IMR-90 (cell line): Measurements from ENCODE around the gene MRPL4. TPM values are rescaled to one million over a fixed set of nuclear protein-coding genes. Genes with fewer than 3 reads are reported as not detected.

Experiments
- ATAC-seq: fragments of 200-7000 bp; cut with Tn5 transposase; 2 replicates; pipeline ENCODE4 v1.9.1; 2020; ENCODE audit warnings: low read depth, mild to moderate bottlenecking, moderate library complexity
- BruUV-seq: library from RNA; stranded (reverse); fragments of 400-500 nt; replicated peaks from 2 replicates; lab custom pipeline; 2021; lab: Mats Ljungman, UMichigan
- CTCF ChIA-PET: fragments of 300-600 bp; formaldehyde crosslinking; extraction: SDS; loops from one replicate; lab custom pipeline; 2021; ENCODE audit warnings: antibody characterized with exemption; lab: Yijun Ruan, JAX
- POLR2A ChIA-PET: fragments of 300-600 bp; sonication (Branson Sonifier 250); formaldehyde crosslinking; loops from one replicate; lab custom pipeline; 2022; ENCODE audit warnings: antibody characterized with exemption; ENCODE audit not compliant: unreplicated experiment; lab: Charles Lee
- DNase-seq: peaks from one replicate; pipeline ENCODE4 v3.0.0; 2013
- H2AFZ ChIP-seq: replicated peaks from 2 replicates; pipeline ENCODE3; 2013; ENCODE audit warnings: low read length, mild to moderate bottlenecking; ENCODE audit not compliant: poor library complexity
- H2AK5ac ChIP-seq: 2 replicates; pipeline ENCODE4 v1.6.1; 2013; ENCODE audit warnings: low read depth, low read length, inconsistent platforms
- H2AK9ac ChIP-seq: replicated peaks from 2 replicates; pipeline ENCODE3; 2013; ENCODE audit warnings: mild to moderate bottlenecking, low read depth, low read length, moderate library complexity; ENCODE audit not compliant: poor library complexity
- H2BK120ac ChIP-seq: 2 replicates; pipeline ENCODE4 v1.6.1; 2013; ENCODE audit warnings: low read depth, low read length, inconsistent platforms
- H2BK15ac ChIP-seq: 3 replicates; pipeline ENCODE4 v1.6.1; 2013; ENCODE audit warnings: low read depth, low read length, inconsistent platforms
- H2BK20ac ChIP-seq: 2 replicates; pipeline ENCODE4 v1.6.1; 2013; ENCODE audit warnings: low read depth, mild to moderate bottlenecking, inconsistent platforms, low read length, moderate library complexity
- H2BK5ac ChIP-seq: 2 replicates; pipeline ENCODE4 v1.6.1; 2013; ENCODE audit warnings: mild to moderate bottlenecking, low read depth, low read length, inconsistent platforms; ENCODE audit not compliant: poor library complexity, severe bottlenecking
- H3K14ac ChIP-seq: replicated peaks from 2 replicates; pipeline ENCODE4 v1.6.1; 2013; ENCODE audit warnings: low read depth, low read length, inconsistent platforms
- H3K18ac ChIP-seq: 2 replicates; pipeline ENCODE4 v1.6.1; 2013; ENCODE audit warnings: low read depth, low read length, control low read depth
- H3K23ac ChIP-seq: 2 replicates; pipeline ENCODE4 v1.6.1; 2013; ENCODE audit warnings: low read depth, low read length, inconsistent platforms
- H3K27ac ChIP-seq: 2 replicates; pipeline ENCODE4 v1.5.1; 2013; ENCODE audit warnings: mild to moderate bottlenecking, control low read depth, low read length; ENCODE audit not compliant: insufficient read depth
- H3K27me3 ChIP-seq: 2 replicates; pipeline ENCODE4 v1.6.1; 2013; ENCODE audit warnings: low read length; ENCODE audit not compliant: control insufficient read depth, insufficient read depth
- H3K36me3 ChIP-seq: 2 replicates; pipeline ENCODE4 v1.6.1; 2013; ENCODE audit warnings: low read length, mixed read lengths; ENCODE audit not compliant: control insufficient read depth, insufficient read depth
- H3K4ac ChIP-seq: 2 replicates; pipeline ENCODE4 v1.6.1; 2013; ENCODE audit warnings: low read depth, low read length, inconsistent platforms
- H3K4me1 ChIP-seq: 2 replicates; pipeline ENCODE4 v1.6.1; 2013; ENCODE audit warnings: low read length, mixed read lengths; ENCODE audit not compliant: control insufficient read depth, insufficient read depth
- H3K4me2 ChIP-seq: 2 replicates; pipeline ENCODE4 v1.6.1; 2013; ENCODE audit warnings: low read depth, mild to moderate bottlenecking, control low read depth, low read length, moderate library complexity
- H3K4me3 ChIP-seq: 2 replicates; pipeline ENCODE4 v1.5.1; 2013; ENCODE audit warnings: low read depth, mild to moderate bottlenecking, control low read depth, low read length, moderate library complexity; ENCODE audit not compliant: insufficient read depth
- H3K56ac ChIP-seq: 2 replicates; pipeline ENCODE4 v1.6.1; 2013; ENCODE audit warnings: low read length, inconsistent platforms; ENCODE audit not compliant: insufficient read depth; ENCODE audit errors: extremely low read depth
- H3K79me1 ChIP-seq, 2 experiments: 2 replicates each; pipeline ENCODE4 v1.6.1; 2013; ENCODE audit warnings: low read length in 2 of 2, inconsistent platforms in 1 of 2, low read depth in 1 of 2
- H3K9ac ChIP-seq: 2 replicates; pipeline ENCODE4 v1.6.1; 2013; ENCODE audit warnings: low read depth, low read length, control low read depth
- H3K9me1 ChIP-seq: 2 replicates; pipeline ENCODE4 v1.6.1; 2013; ENCODE audit warnings: low read length, inconsistent platforms; ENCODE audit not compliant: insufficient read depth
- H3K9me3 ChIP-seq: 2 replicates; pipeline ENCODE4 v1.6.1; 2013; ENCODE audit warnings: low read length; ENCODE audit not compliant: control insufficient read depth, insufficient read depth
- H4K20me1 ChIP-seq: 2 replicates; pipeline ENCODE4 v1.6.1; 2013; ENCODE audit warnings: low read length, inconsistent platforms; ENCODE audit not compliant: insufficient read depth
- H4K5ac ChIP-seq: 2 replicates; pipeline ENCODE4 v1.6.1; 2013; ENCODE audit warnings: mild to moderate bottlenecking, low read depth, low read length, control low read depth
- H4K8ac ChIP-seq, 2 experiments: 2 replicates each; pipeline ENCODE4 v1.6.1; 2013; ENCODE audit warnings: low read depth in 2 of 2, low read length in 2 of 2, control low read depth in 1 of 2, inconsistent platforms in 1 of 2
- H4K91ac ChIP-seq: 2 replicates; pipeline ENCODE4 v1.6.1; 2013; ENCODE audit warnings: low read depth, low read length, inconsistent platforms; ENCODE audit not compliant: insufficient read depth
- CTCF ChIP-seq: conservative IDR thresholded peaks from 2 replicates; pipeline ENCODE4 v1.5.1; 2012; ENCODE audit warnings: mild to moderate bottlenecking, low read depth, low read length, improper control_type of control experiment
- RAD21 ChIP-seq: IDR thresholded peaks from 2 replicates; pipeline ENCODE4 v1.6.1; 2012; ENCODE audit warnings: low read length, improper control_type of control experiment
- RCOR1 ChIP-seq: IDR thresholded peaks from 2 replicates; pipeline ENCODE4 v1.6.1; 2012; ENCODE audit warnings: mild to moderate bottlenecking, low read length, improper control_type of control experiment; ENCODE audit not compliant: insufficient replicate concordance
- SMC3 ChIP-seq: fragments of 150-350 bp; IDR thresholded peaks from 2 replicates; pipeline ENCODE4 v1.6.1; 2016; ENCODE audit warnings: low read depth, mild to moderate bottlenecking, antibody characterized with exemption, low read length, moderate library complexity
- WGBS, 2 experiments: methylation state at CpG; one replicate each; pipeline versions ENCODE4 v1.1.5 to v1.1.7; 2013; ENCODE audit warnings: missing lambda C conversion rate in 2 of 2; ENCODE audit not compliant: insufficient read length in 1 of 2; ENCODE audit errors: extremely low coverage in 2 of 2; 5-methylcytosine and 5-hydroxymethylcytosine counted together
- dilution Hi-C: fragments of 300-500 bp; cut with HindIII; formaldehyde crosslinking; loops from one replicate; pipeline ENCODE4 v1.14.3; 2018; ENCODE audit warnings: low sequenced_read_pairs; ENCODE audit not compliant: unreplicated experiment
- in situ Hi-C: fragments of 300-500 bp; cut with MboI; formaldehyde crosslinking; loops from 3 replicates; pipeline ENCODE4 v1.14.3; 2019; ENCODE audit warnings: low sequenced_read_pairs, inconsistent platforms, mixed read lengths
- intact Hi-C: fragments of 100-400 bp; cut with micrococcal nuclease; formaldehyde crosslinking; loops from 2 replicates; pipeline ENCODE4 v1.10.0; 2022
- polyA plus RNA-seq, 3 experiments: library from polyadenylated mRNA; depleted of rRNA; stranded (reverse); fragments of >200 nt; gene quantifications; 2 replicates each; pipeline ENCODE4 v1.2.3, GENCODE V29; 2012; ENCODE audit warnings: low replicate concordance in 1 of 3
- total RNA-seq: library from RNA; depleted of rRNA; stranded (reverse); fragments of >200 nt; gene quantifications from 2 replicates; pipeline ENCODE4 v1.2.3, GENCODE V29; 2012

MRPL4 gene
- total and polyA plus RNA-seq, 2 of the 4 experiments (the other 2 are of a cell fraction) = 32.8 to 108 TPM

- WGBS, 2 experiments = 16% methylated on average over 22 of the region's 59 CpGs; no CpG with 5 or more reads in 1 of the 2 experiments
- Histone ChIP-seq H3K56ac (no peak overlapping the region), H3K9me1 (no peaks in the 10 kb centered on the region), H2AK9ac (peak overlapping the region; percentile 81), H2BK20ac (no peak overlapping the region), H3K4me3 (no peak overlapping the region), H2AK5ac (peak overlapping the region; percentile 37; the same call in 1 of the 2 replicates), H3K79me1 (0 out of 4 replicates have a peak, but pooled peaks cover 0 to 6% of the 10 kb centered on the region in 2 experiments), H3K9me3 (no peaks in the 10 kb centered on the region), H3K4me2 (peak overlapping the region; percentile 60), H2BK120ac (peak overlapping the region; percentile 64), H4K91ac (peak overlapping the region; percentile 41), H3K36me3 (no peaks in the 10 kb centered on the region), H2AFZ (peak overlapping the region; percentile 94), H4K20me1 (no peaks in the 10 kb centered on the region), H2BK5ac (no peak overlapping the region), H2BK15ac (no peak overlapping the region; the same call in 2 of the 3 replicates), H3K4ac (peak overlapping the region; percentile 60), H3K27ac (no peak overlapping the region), H3K4me1 (peaks cover 3% of the 10 kb centered on the region; the same call in 1 of the 2 replicates), H4K5ac (peak overlapping the region; percentile 49), H3K9ac (no peak overlapping the region), H3K18ac (no peak overlapping the region), H4K8ac (peak overlapping the region; percentile 64 to 81; a peak in 3 of 4 replicates), H3K27me3 (no peaks in the 10 kb centered on the region; the same call in 1 of the 2 replicates), H3K23ac (no peak overlapping the region), H3K14ac (no peak overlapping the region)
- ATAC-seq (peak; percentile 89), DNase-seq (peak; percentile 65)
- dilution Hi-C loops (no loop called here), intact Hi-C loops (loop anchor here (1.0 to 2.0 kb wide), 3 partner anchors 46 to 120 kb away; no protein-coding TSS in a partner anchor), in situ Hi-C loops (no loop called here)
- no TSS peak for BruUV-seq
- CTCF ChIA-PET = interaction anchor here (0.6 to 1.8 kb wide), 6 partner anchors 22 to 137 kb away, joined by 3 to 12 read pairs (median 4); no protein-coding TSS in a partner anchor
- TF ChIP-seq RAD21 = peak; percentile 97
- peak; percentile 97 for TF ChIP-seq CTCF
- peak; percentile 84 for TF ChIP-seq SMC3
- TF ChIP-seq RCOR1 = no peak
- POLR2A ChIA-PET = no interaction called here
Measured at GRCh38 chr19:10269333-10270179, 17.5 kb downstream of the MRPL4 start.
